GM12874 (cell line): ENCODE results near the gene CFAP299.

Experiments
- TF ChIP-seq, protein P1 (sequence below): IDR thresholded peaks from 2 replicates; pipeline ENCODE4 v1.5.1; 2011; ENCODE audit warnings: low read depth, mild to moderate bottlenecking, control low read depth, low read length, moderate library complexity; ENCODE audit not compliant: insufficient read depth

The CFAP299 gene

DNA sequence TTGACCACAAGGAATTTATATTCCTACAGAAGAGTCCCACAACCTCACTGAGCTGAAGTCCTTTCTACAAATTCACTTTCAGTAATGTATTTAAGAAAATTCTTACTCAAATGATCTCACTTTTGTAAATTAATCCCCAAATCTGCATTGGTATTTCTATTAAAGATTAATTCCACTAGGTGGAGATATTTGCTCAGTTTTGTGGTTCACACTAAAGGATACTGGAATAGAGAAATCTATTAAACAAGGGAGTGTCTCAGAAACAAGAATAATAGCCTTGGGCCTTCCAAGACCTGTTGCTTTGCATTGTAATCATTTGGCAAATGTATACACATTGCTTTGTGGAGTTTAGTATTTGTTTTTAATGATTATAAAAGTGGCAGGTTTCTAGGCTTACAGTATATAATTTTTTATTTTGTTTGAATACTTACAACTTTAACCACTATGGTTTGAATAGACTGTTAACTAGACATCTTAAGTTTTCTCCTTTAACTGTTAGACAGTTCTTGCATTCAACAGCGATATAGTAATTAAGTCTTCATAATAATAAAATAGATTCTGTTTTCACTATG lies 25.9 kb downstream of the CFAP299 start:
- TF ChIP-seq, protein P1, sequence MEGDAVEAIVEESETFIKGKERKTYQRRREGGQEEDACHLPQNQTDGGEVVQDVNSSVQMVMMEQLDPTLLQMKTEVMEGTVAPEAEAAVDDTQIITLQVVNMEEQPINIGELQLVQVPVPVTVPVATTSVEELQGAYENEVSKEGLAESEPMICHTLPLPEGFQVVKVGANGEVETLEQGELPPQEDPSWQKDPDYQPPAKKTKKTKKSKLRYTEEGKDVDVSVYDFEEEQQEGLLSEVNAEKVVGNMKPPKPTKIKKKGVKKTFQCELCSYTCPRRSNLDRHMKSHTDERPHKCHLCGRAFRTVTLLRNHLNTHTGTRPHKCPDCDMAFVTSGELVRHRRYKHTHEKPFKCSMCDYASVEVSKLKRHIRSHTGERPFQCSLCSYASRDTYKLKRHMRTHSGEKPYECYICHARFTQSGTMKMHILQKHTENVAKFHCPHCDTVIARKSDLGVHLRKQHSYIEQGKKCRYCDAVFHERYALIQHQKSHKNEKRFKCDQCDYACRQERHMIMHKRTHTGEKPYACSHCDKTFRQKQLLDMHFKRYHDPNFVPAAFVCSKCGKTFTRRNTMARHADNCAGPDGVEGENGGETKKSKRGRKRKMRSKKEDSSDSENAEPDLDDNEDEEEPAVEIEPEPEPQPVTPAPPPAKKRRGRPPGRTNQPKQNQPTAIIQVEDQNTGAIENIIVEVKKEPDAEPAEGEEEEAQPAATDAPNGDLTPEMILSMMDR, result no peak

DNA sequence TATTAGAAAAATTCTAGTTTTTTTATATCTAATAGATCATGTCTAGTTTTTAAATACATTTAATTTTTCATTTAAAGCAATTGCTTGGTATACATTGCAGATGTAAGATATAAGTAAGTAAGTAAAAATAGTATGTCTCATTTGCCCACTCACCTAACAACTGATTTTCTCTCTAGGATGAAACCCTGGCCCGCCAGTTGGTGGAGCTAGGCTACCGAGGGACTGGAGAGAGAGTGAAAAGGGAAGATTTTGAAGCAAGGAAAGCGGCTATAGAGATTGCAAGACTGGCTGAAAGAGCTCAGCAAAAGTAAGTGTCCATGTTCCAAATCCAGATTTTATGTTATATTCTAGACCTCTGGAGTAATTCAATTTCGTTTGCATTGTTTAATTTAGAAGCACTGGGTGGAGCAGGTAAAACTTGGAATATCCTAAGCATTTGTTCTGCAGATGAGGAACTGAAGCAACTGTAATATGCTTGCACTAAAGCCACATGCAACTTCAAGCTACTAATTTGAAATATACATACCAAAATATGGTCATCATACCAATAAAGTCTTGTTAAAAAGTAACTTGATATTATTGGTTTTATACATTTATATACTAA lies 27.1 kb downstream of the CFAP299 start:
- TF ChIP-seq, protein P1, result peak; percentile 67

DNA sequence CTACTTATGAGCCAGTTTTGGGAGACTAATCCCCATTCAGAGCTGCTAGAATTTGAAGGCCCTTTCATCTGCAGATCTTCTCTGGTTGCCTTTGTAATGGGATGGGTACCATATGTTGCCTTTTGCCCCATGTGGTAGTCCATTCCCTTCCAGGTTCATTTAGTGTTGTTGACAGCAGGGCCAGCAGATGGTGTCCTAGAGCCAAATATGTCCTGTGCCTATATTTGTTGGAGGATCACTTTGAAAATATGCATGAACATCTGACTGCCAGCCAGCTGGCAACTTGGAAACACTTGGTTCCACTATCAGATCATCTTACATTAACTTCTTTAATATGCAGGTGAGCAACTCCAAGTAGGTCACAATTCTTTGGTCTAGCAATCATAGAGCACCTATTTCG lies 30.4 kb downstream of the CFAP299 start:
- TF ChIP-seq, protein P1, result peak; percentile 57

DNA sequence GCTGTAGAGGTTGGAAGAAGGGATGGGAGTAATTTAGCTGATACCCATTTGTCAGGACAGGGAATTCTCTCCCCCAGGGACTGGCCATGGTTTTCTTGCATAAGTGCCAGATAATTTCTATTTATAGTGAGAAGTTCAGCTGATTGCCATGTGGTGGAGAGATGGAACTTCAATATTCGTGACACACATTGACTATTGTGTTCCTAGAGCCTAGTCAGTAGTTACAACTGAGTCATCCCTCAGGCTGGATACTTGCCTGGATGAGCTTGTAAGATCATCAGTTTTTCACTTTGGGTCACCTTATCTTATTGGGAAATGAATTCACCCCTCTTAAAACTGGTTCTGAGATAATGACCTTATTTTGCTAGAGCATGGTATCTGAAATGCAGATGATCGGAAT lies 32.2 kb downstream of the CFAP299 start:
- TF ChIP-seq, protein P1, result no peak

DNA sequence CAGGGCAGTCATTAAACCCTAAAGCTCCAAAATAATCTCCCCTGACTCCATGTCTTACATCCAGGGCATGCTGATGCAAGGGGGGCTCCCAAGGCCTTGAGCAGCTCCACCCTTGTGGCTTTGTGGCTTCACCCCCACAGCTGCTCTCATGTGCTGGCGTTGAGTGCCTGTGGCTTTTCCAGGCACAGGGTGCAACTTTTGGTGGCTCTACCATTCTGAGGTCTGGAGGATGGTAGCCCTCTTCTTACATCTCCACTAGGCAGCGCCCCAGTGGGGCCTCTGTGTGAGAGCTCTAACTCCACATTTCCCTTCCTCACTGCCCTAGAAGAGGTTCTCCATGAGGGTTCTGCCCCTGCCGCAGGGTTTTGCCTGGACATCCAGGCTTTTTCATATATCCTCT lies 35.1 kb downstream of the CFAP299 start:
- TF ChIP-seq, protein P1, result no peak

DNA sequence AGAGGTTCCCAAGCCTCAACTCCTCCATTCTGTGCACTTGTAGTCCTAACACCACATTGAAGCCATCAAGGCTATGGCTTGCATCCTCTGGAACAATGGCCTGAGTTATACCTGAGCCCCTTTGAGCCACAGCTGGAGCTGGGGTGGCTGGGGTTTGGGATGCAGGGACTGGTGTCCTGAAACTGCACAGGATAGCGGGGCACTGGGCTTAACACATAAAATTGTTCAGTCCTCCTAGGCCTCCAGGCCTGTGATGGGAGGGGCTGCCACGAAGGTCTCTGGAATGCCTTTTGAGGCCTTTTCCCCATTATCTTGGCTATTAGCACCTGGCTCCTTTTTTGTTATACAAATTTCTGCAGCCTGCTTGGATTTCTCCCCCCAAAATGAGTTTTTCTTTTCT lies 35.5 kb downstream of the CFAP299 start:
- TF ChIP-seq, protein P1, result no peak

DNA sequence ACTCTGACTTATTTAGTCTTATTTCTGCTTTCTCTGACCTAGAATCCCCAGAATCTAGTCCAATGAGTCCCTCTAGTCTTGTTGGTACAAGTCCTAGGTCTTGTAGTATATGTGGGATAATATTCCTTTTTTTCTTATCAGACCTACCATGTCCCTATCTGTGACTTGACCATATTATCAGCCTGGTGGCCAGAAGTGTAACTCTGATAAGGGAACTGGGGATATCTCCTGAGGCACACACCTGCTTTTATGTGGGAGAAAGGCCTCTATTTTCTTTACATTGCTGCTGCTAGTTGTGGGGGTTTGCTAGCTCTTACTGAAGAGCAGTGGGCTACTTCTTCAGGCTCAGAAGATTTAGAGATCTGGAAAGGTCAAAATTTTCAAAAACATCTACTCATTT lies 38.6 kb downstream of the CFAP299 start:
- TF ChIP-seq, protein P1, result no peak
